GM19023 (cell line): ENCODE data around the gene ST3GAL4.

Experiments used
- ATAC-seq: cut with Tn5 transposase; IDR thresholded peaks from one replicate; pipeline ENCODE4 v1.9.1; 2021; ENCODE audit warnings: mild to moderate bottlenecking, moderate library complexity; ENCODE audit not compliant: unreplicated experiment

The ST3GAL4 gene

GRCh38 chr11:126440792-126441514, 85.5 kb downstream of the ST3GAL4 start:
- no peak for ATAC-seq

GRCh38 chr11:126443120-126443519, 87.6 kb downstream of the ST3GAL4 start:
- ATAC-seq: no peak

DNA sequence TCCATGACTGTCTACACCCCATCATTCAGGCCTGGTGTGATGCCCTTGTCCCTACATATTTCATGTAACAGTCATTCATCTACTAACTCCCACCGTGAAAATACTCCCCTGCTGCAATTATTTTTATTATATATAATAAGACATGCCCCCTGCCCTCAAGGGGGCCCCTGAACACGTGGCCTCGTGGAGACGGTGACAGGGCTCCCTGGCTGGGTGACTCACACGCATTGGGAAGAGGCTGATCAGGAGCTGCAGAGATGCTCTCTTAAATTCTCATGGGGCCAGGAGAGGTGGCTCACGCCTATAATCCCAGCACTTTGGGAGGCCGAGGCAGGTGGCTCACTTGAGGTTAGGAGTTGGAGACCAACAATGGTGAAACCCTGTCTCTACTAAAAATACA, 88.6 kb downstream of the ST3GAL4 start:
- ATAC-seq: no peak

DNA sequence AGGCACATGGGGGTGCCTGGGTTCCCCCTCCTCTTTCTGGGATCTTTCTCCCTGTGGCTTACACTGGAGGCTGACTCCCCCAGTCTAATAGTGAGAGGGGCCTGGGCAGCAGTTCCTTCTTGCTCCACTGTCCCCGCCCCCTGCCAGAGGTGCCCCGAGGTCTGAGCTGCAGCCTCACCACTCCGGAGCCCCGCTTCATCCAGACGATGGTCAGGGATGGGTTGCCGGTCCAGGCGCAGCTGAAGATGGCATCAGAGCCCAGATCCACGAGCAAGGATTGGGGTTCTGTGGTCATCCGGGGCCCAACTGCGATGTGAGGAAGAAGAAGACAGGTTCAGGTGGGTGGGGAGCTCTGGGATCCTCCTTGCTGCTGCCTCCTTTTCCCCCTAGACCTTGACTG, 91.1 kb downstream of the ST3GAL4 start:
- ATAC-seq: no peak

DNA sequence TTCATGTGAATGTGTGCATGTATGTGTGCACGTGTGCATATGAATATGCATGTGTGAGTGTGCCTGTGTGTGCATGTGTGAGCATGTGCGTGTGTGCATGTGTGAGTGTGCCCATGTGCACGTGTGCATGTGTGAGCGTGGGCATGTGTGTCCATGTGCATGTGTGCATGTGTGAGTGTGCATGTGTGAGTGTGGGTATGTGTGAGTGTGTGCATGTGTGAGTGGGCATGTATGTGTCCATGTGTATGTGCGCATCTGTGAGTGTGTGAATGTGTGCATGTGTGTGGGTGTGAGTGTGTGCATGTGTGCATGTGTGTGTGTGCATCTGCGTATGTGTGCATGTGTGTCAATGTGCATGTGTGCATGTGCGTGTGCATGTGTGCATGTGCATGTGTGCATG, 94.7 kb downstream of the ST3GAL4 start:
- ATAC-seq: no peak

DNA sequence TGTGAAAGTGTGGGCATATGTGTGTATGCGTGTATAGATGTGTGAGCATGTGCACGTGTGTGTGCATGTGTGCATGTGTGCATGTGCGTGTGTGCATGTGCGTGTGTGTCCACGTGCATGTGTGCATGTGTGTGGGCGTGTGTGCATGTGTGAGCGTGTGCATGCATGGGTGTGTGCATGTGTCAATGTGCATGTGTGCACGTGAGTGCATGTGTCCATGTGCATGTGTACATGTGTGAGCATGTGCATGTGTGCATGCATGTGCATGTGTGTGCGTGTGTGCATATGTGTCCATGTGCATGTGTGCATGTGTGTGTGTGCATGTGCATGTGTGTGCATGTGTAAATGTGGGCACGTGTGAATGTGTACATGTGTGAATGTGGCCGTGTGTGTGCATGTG, 95.3 kb downstream of the ST3GAL4 start:
- no peak for ATAC-seq

- no peak for ATAC-seq
These were observed 95.8 kb downstream of the ST3GAL4 start for GRCh38 chr11:126451211-126451802.

GRCh38 chr11:126452241-126453101, 97.0 kb downstream of the ST3GAL4 start:
- ATAC-seq: no peak

DNA sequence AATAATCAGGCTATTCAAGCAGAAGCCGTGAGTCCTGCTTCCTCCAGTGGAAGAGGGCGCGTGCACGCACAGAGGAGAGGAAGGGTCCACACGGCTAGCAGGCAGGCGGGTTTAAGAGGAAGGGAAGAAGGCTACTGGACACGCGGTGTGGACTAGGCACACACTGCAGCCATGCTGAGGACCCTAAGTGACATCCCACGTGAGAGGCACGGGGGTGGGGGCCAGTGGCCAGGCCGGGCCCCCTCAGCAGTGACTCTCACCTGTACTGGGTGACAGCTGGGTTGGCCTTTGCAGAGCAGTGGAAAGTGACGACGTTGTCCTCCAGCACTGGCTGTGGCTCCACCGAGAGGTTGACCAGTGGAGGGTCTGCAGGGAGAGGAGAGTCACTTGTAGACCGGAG, 100.6 kb downstream of the ST3GAL4 start:
- no peak for ATAC-seq

DNA sequence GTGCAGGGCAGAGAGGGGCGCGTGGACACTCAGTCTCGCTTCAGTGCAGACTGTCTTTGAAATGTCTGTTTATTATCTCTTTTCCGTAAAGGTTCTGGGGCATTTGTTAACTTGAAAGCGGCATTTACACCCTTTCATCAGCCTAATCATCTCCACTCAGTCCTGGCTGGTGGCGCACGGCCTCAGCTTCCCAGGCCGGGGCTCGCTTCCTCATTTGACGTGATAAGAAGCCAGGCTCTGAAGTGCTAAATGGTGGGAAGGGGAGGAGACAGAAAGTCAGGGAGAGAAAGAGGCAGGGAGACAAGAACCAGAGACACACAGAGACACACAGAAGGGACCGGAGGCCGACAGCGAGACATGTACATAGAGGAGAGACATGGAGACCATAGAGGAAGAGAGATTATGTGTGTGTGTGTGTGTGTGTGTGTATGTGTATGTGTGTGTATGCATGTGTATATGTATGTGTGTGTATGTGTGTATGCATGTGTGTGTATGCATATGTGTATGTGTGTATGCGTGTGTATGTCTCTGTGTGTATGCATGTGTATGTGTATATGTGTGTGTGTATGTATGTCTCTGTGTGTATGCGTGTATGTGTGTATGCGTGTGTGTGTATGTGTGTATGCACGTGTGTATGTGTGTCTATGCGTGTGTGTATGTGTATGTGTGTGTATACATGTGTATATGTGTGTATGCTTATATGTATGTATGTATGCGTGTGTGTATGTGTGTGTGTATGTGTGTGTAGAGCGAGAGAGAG, 101.5 kb downstream of the ST3GAL4 start:
- no peak for ATAC-seq

DNA sequence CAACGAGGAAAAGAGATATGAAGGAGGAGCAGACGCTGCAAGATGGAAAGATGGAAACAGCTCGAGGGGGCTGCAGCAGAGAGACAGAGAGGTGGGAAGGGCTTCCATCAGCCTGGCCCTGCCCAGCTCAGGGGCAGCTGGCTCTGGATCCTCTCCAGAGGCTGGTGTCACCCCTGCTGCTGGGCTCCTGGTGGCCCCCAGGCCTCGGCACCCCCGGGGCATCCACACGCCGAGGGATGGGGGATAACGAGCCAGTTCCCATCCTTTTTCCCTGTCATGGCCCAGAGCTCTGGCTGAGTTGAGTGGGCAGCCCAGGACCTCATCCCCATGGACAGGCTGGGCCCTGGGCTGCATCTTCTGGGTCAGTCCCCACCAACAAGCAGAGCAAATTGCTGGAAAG, 102.3 kb downstream of the ST3GAL4 start:
- no peak for ATAC-seq

DNA sequence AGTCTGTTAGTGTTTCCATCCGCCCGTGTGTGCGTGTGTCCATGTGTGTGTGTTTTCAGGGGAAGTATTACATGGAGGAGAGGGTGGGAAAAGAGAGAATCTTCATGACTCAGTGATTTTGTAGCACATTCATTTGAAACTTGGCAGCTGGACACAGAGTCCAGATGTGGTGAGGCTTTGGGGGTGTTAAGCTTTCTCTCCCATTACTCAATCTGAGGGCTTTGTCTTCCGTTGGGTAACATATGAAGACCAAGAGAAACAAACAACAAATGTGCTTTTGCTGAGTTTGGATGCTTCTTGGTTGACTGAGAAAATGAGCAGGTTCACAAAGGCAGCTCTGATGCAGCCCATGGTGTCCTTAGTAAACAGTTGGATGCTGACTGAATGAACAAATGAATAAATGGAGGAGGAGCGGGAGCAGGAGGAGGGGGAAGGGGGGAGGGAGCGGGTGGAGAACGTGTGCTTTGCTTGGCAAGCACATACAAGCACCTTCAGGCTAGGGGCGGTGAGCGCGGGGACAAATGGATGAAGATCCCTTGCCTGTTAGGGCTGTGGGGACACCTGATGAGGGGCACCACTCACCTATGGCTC, 104.3 kb downstream of the ST3GAL4 start:
- no peak for ATAC-seq

GRCh38 chr11:126460417-126461095, 105.1 kb downstream of the ST3GAL4 start:
- ATAC-seq: no peak

DNA sequence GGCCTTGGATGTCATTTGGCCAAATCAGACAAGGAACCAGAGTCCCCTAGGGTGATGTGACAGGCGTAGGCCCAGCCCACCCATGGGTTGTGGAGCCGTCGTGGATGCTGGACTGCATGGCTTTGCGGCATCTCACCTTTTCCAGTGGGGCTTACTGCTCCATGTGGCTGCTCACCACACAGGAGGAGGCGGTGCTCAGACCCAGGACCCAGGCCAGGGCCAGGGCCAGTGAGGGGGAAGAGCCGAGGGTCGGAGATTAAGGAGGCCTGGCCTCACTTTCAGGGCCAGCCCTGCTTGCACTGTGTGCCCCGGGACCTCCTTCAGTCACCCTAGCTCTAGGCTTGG, 105.6 kb downstream of the ST3GAL4 start:
- no peak for ATAC-seq

- ATAC-seq: no peak
These were observed 106.5 kb downstream of the ST3GAL4 start for GRCh38 chr11:126461996-126462395.

GRCh38 chr11:126462422-126462821, 106.9 kb downstream of the ST3GAL4 start:
- ATAC-seq: no peak
